ENCODE data around the gene C11orf91. TPM values are rescaled to one million over a fixed set of nuclear protein-coding genes. Genes with fewer than 3 reads are reported as not detected.

Gene C11orf91
- total and polyA plus RNA-seq, 2 of the 8 experiments (the other 6 are each of a cell fraction or from before 2014, with no cell fraction given): not detected

- no peak overlapping the region for H2BK120ac ChIP-seq (replicated peaks; ENCODE audit: low read depth, low read length)
- 89% methylated on average over 3 of the region's 3 CpGs; no CpG with 5 or more reads in 1 of the 2 experiments for WGBS, 2 experiments (ENCODE audit: extremely low coverage in 1 of 2, insufficient coverage in 1 of 2, insufficient read length in 1 of 2, insufficient replicate concordance in 2 of 2, low coverage in 1 of 2, low lambda C conversion rate in 2 of 2, missing lambda C conversion rate in 1 of 2)
- POLR2A ChIA-PET (ENCODE audit: partially characterized antibody): no interaction called here
- TF ChIP-seq KDM4A (IDR thresholded peaks at IDR 0.05; ENCODE audit: low read depth, low read length, severe bottlenecking) (no peak), MAFK (IDR thresholded peaks at IDR 0.05; ENCODE audit: low read depth, low read length) (no peak), CBX8 (IDR thresholded peaks at IDR 0.05; ENCODE audit: borderline replicate concordance, low read depth, low read length) (no peak), JUN (IDR thresholded peaks at IDR 0.05; ENCODE audit: low read depth, low read length) (no peak), NANOG (IDR thresholded peaks at IDR 0.05; ENCODE audit: insufficient read depth, low read depth, low read length, poor library complexity, severe bottlenecking) (no peak), BACH1 (IDR thresholded peaks at IDR 0.05; ENCODE audit: low read length) (no peak), TAF7 (optimal IDR thresholded peaks at IDR 0.05; ENCODE audit: borderline replicate concordance, low read depth, low read length) (no peak), SAP30 (IDR thresholded peaks at IDR 0.05; ENCODE audit: insufficient read depth, insufficient replicate concordance, low read length) (no peak), CHD1 (IDR thresholded peaks at IDR 0.05; ENCODE audit: low read depth, low read length) (no peak), KDM5A (IDR thresholded peaks at IDR 0.05; ENCODE audit: low read length) (no peak), EGR1 (IDR thresholded peaks at IDR 0.05; ENCODE audit: borderline replicate concordance, low read depth, low read length) (no peak), TEAD4 (IDR thresholded peaks at IDR 0.05; ENCODE audit: low read depth, low read length) (no peak), USF2 (IDR thresholded peaks at IDR 0.05; ENCODE audit: low read length) (no peak)
These were observed 2.6 kb downstream of the C11orf91 start for GRCh38 chr11:33697997-33698396.

More at GRCh38 chr11:33697997-33698396, 2.6 kb downstream of the C11orf91 start:
- Histone ChIP-seq H2BK12ac (ENCODE audit: low read depth, low read length) (no peak overlapping the region), H3K56ac (replicated peaks; ENCODE audit: insufficient read length, low read depth, low read length) (no peak overlapping the region), H3K4me3 (ENCODE audit: extremely low read depth in 1 of 4, insufficient read depth in 2 of 4, low read depth in 3 of 4, low read length in 4 of 4) (no peak overlapping the region), H3K27ac (ENCODE audit: low read depth, low read length) (no peak overlapping the region), H3K9me3 (ENCODE audit: insufficient read depth in 2 of 2, low read depth in 1 of 2, low read length in 1 of 2) (no peaks in the 10 kb centered on the region), H3K9ac (replicated peaks in 1 of 4; ENCODE audit: extremely low read depth in 1 of 4, low read depth in 3 of 4, low read length in 3 of 4) (no peak overlapping the region), H3K14ac (ENCODE audit: insufficient read length) (no peak overlapping the region), H3K23me2 (ENCODE audit: low read depth, low read length) (peaks cover 7% of the 10 kb centered on the region; the same call in 1 of the 2 replicates), H3K4ac (replicated peaks; ENCODE audit: insufficient read length, low read depth, low read length) (no peak overlapping the region), H3K36me3 (ENCODE audit: control insufficient read depth in 2 of 4, insufficient read depth in 4 of 4, low read length in 3 of 4) (no peaks in the 10 kb centered on the region), H2BK15ac (ENCODE audit: low read length) (no peak overlapping the region), H2BK5ac (ENCODE audit: low read depth, low read length) (no peak overlapping the region), H4K91ac (replicated peaks; ENCODE audit: insufficient read length, low read length) (no peak overlapping the region), H3K27me3 (replicated peaks in 1 of 4; ENCODE audit: control insufficient read depth in 3 of 4, extremely low read depth in 1 of 4, insufficient read depth in 3 of 4, low read length in 3 of 4) (peaks cover 0 to 9% (median 3%) of the 10 kb centered on the region in 4 experiments; a peak in 4 of 7 replicates), H3K4me1 (replicated peaks in 1 of 4; ENCODE audit: control insufficient read depth in 3 of 4, insufficient read depth in 4 of 4, low read length in 3 of 4) (peaks cover 1 to 10% (median 6%) of the 10 kb centered on the region in 4 experiments), H2AFZ (ENCODE audit: low read length) (no peak overlapping the region), H3K4me2 (ENCODE audit: insufficient read depth in 1 of 2, low read depth in 2 of 2, low read length in 2 of 2) (no peak overlapping the region), H2AK5ac (ENCODE audit: low read depth, low read length) (no peak overlapping the region), H3K23ac (ENCODE audit: insufficient read length) (no peak overlapping the region), H4K5ac (ENCODE audit: insufficient read length, low read depth, low read length) (no peak overlapping the region), H3K79me1 (ENCODE audit: low read depth, low read length) (no peaks in the 10 kb centered on the region), H2BK20ac (ENCODE audit: low read length) (no peak overlapping the region), H3K18ac (ENCODE audit: extremely low read depth, low read length) (no peak overlapping the region), H3K79me2 (ENCODE audit: control insufficient read depth in 1 of 2, insufficient read depth in 2 of 2, low read length in 2 of 2) (no peaks in the 10 kb centered on the region), H4K20me1 (replicated peaks in 1 of 2; ENCODE audit: control insufficient read depth in 1 of 2, insufficient read depth in 2 of 2, low read length in 2 of 2) (no peaks in the 10 kb centered on the region), H4K8ac (ENCODE audit: extremely low read depth, insufficient read depth, low read length) (no peak overlapping the region)
- DNase-seq (ENCODE audit: low read depth in 1 of 2, low spot score in 2 of 2) (no peak), FAIRE-seq (no peak)
- CTCF ChIA-PET (ENCODE audit: partially characterized antibody): interaction anchor here (0.5 to 3.4 kb wide), 2 partner anchors 10 to 703 kb away, joined by 3 to 12 read pairs; no protein-coding TSS in a partner anchor

Measured in H1 (cell line).